ENCODE results near the gene RPUSD3. TPM values are rescaled to one million over a fixed set of nuclear protein-coding genes. Genes with fewer than 3 reads are reported as not detected.

RPUSD3 gene
- total and polyA plus RNA-seq, 2 experiments from 2014 or later: 32.6 to 38.3 TPM

GRCh38 chr3:9838856-9839255, 5.0 kb downstream of the RPUSD3 start:
- DNase-seq: no peak
- Histone ChIP-seq H3K27me3 (replicated peaks; ENCODE audit: insufficient read depth) (no peaks in the 10 kb centered on the region), H3F3A (ENCODE audit: insufficient read depth) (no peaks in the 10 kb centered on the region; the same call in 1 of the 2 replicates), H3K4me3 (no peak overlapping the region), H3K36me3 (ENCODE audit: low read depth) (peaks cover 13% of the 10 kb centered on the region; the same call in 1 of the 2 replicates), H3K4me2 (ENCODE audit: unreplicated experiment) (no peak overlapping the region), H3K4me1 (ENCODE audit: insufficient read depth) (no peaks in the 10 kb centered on the region), H3K9ac (no peak overlapping the region), H3K9me2 (ENCODE audit: insufficient read depth) (no peaks in the 10 kb centered on the region), H3K27ac (no peak overlapping the region), H4K20me1 (ENCODE audit: insufficient read depth) (no peaks in the 10 kb centered on the region), H3K9me3 (ENCODE audit: low read depth) (no peaks in the 10 kb centered on the region), H2AFZ (no peak overlapping the region), H3K79me2 (ENCODE audit: insufficient read depth) (peaks cover 13% of the 10 kb centered on the region)
- in situ Hi-C loops (cut with MboI): no loop called here
- WGBS, 2 experiments (ENCODE audit: low coverage in 1 of 2, low lambda C conversion rate in 2 of 2, missing lambda C conversion rate in 2 of 2): 81% methylated on average over 4 of the region's 4 CpGs
- no peak for TF ChIP-seq EZH2 (IDR thresholded peaks at IDR 0.05; ENCODE audit: insufficient read depth, poor library complexity, severe bottlenecking)
- no peak for TF ChIP-seq EZH2phosphoT487 (IDR thresholded peaks at IDR 0.05; ENCODE audit: insufficient read depth, low read depth)

GRCh38 chr3:9837701-9838582, 5.9 kb downstream of the RPUSD3 start:
- Histone ChIP-seq H3K79me2 (ENCODE audit: insufficient read depth) (peaks cover 11% of the 10 kb centered on the region), H3K9me2 (ENCODE audit: insufficient read depth) (no peaks in the 10 kb centered on the region), H3K9me3 (ENCODE audit: low read depth) (no peaks in the 10 kb centered on the region), H3K36me3 (ENCODE audit: low read depth) (peaks cover 13% of the 10 kb centered on the region; the same call in 1 of the 2 replicates), H3K4me2 (ENCODE audit: unreplicated experiment) (no peak overlapping the region), H3F3A (ENCODE audit: insufficient read depth) (no peaks in the 10 kb centered on the region), H3K27ac (no peak overlapping the region), H3K27me3 (replicated peaks; ENCODE audit: insufficient read depth) (no peaks in the 10 kb centered on the region), H3K9ac (no peak overlapping the region), H4K20me1 (ENCODE audit: insufficient read depth) (no peaks in the 10 kb centered on the region), H3K4me3 (no peak overlapping the region), H2AFZ (no peak overlapping the region), H3K4me1 (ENCODE audit: insufficient read depth) (no peaks in the 10 kb centered on the region)
- no peak for DNase-seq
- in situ Hi-C loops (cut with MboI): no loop called here
- WGBS, 2 experiments (ENCODE audit: low coverage in 1 of 2, low lambda C conversion rate in 2 of 2, missing lambda C conversion rate in 2 of 2): 87% methylated on average over 12 of the region's 12 CpGs
- no peak for TF ChIP-seq EZH2 (IDR thresholded peaks at IDR 0.05; ENCODE audit: insufficient read depth, poor library complexity, severe bottlenecking)
- TF ChIP-seq EZH2phosphoT487 (IDR thresholded peaks at IDR 0.05; ENCODE audit: insufficient read depth, low read depth): no peak

- WGBS, 2 experiments (ENCODE audit: low coverage in 1 of 2, low lambda C conversion rate in 2 of 2, missing lambda C conversion rate in 2 of 2): 72 to 83% methylated on average over 17 to 18 of the region's 18 CpGs
- in situ Hi-C loops (cut with MboI): no loop called here
These were observed 9.1 kb downstream of the RPUSD3 start for GRCh38 chr3:9834520-9835380.

GRCh38 chr3:9833078-9833477, 10.7 kb downstream of the RPUSD3 start:
- Histone ChIP-seq H3K79me2 (ENCODE audit: insufficient read depth) (no peaks in the 10 kb centered on the region), H3F3A (ENCODE audit: insufficient read depth) (0 out of 2 replicates have a peak, but pooled peaks cover 6% of the 10 kb centered on the region), H3K9ac (no peak overlapping the region), H3K9me2 (ENCODE audit: insufficient read depth) (no peaks in the 10 kb centered on the region), H2AFZ (no peak overlapping the region), H3K9me3 (ENCODE audit: low read depth) (no peaks in the 10 kb centered on the region), H3K27me3 (replicated peaks; ENCODE audit: insufficient read depth) (no peaks in the 10 kb centered on the region), H3K4me1 (ENCODE audit: insufficient read depth) (no peaks in the 10 kb centered on the region), H3K27ac (no peak overlapping the region), H3K4me2 (ENCODE audit: unreplicated experiment) (no peak overlapping the region), H3K36me3 (ENCODE audit: low read depth) (peaks cover 7% of the 10 kb centered on the region; the same call in 1 of the 2 replicates), H3K4me3 (no peak overlapping the region), H4K20me1 (ENCODE audit: insufficient read depth) (no peaks in the 10 kb centered on the region)
- TF ChIP-seq EZH2phosphoT487 (IDR thresholded peaks at IDR 0.05; ENCODE audit: insufficient read depth, low read depth) (no peak), EZH2 (IDR thresholded peaks at IDR 0.05; ENCODE audit: insufficient read depth, poor library complexity, severe bottlenecking) (no peak)
- in situ Hi-C loops (cut with MboI): no loop called here
- DNase-seq: no peak
- 90% methylated on average over 9 of the region's 9 CpGs for WGBS, 2 experiments (ENCODE audit: low coverage in 1 of 2, low lambda C conversion rate in 2 of 2, missing lambda C conversion rate in 2 of 2)

More at GRCh38 chr3:9834520-9835380, 9.1 kb downstream of the RPUSD3 start:
- no peaks in the 10 kb centered on the region for H4K20me1 ChIP-seq (ENCODE audit: insufficient read depth)
- H3K4me3 ChIP-seq: no peak overlapping the region
- DNase-seq: no peak
- no peak overlapping the region for H3K9ac ChIP-seq
- H3K79me2 ChIP-seq (ENCODE audit: insufficient read depth): no peaks in the 10 kb centered on the region
- no peaks in the 10 kb centered on the region for H3K9me2 ChIP-seq (ENCODE audit: insufficient read depth)
- H2AFZ ChIP-seq: no peak overlapping the region
- no peaks in the 10 kb centered on the region for H3K36me3 ChIP-seq (ENCODE audit: low read depth)
- H3F3A ChIP-seq (ENCODE audit: insufficient read depth): 0 out of 2 replicates have a peak, but pooled peaks cover 6% of the 10 kb centered on the region
- TF ChIP-seq EZH2phosphoT487 (IDR thresholded peaks at IDR 0.05; ENCODE audit: insufficient read depth, low read depth) (no peak), EZH2 (IDR thresholded peaks at IDR 0.05; ENCODE audit: insufficient read depth, poor library complexity, severe bottlenecking) (no peak)
- no peak overlapping the region for H3K27ac ChIP-seq
- H3K9me3 ChIP-seq (ENCODE audit: low read depth): no peaks in the 10 kb centered on the region
- no peaks in the 10 kb centered on the region for H3K4me1 ChIP-seq (ENCODE audit: insufficient read depth)
- H3K27me3 ChIP-seq (replicated peaks; ENCODE audit: insufficient read depth): no peaks in the 10 kb centered on the region
- H3K4me2 ChIP-seq (ENCODE audit: unreplicated experiment): no peak overlapping the region

Data from GM23248 (cell line).